NB4 (cell line): Measurements from ENCODE around the gene ZNF135.

Experiments
- CTCF ChIP-seq: IDR thresholded peaks from one replicate; pipeline ENCODE4 v1.5.1; 2012; ENCODE audit warnings: low read depth, low read length
- MAX ChIP-seq: IDR thresholded peaks from 2 replicates; pipeline ENCODE4 v1.6.1; 2011; ENCODE audit warnings: low read depth, low read length
- MYC ChIP-seq: IDR thresholded peaks from 2 replicates; pipeline ENCODE4 v1.6.1; 2011; ENCODE audit warnings: low read depth, low read length
- POLR2A ChIP-seq: IDR thresholded peaks from 2 replicates; pipeline ENCODE4 v1.6.1; 2011; ENCODE audit warnings: mild to moderate bottlenecking; ENCODE audit not compliant: insufficient read length; ENCODE audit errors: extremely low read depth

- TF ChIP-seq CTCF (no peak), POLR2A (no peak), MAX (no peak), MYC (no peak)
Measured at GRCh38 chr19:58108546-58108817, 49.4 kb downstream of the ZNF135 start.
